Measurements from ENCODE around the gene GOLGA6L6.
"Not testable (repeated sequence)": the region's sequence is repeated elsewhere in the genome, so short reads cannot be mapped to it uniquely, and the experiment has no call there.

GOLGA6L6 gene

GRCh38 chr15:20541700-20542099 lies at the start of gene GOLGA6L6:
TSS of gene GOLGA6L6 (minus strand) at chr15:20541800. CDS start at chr15:20541709, 91 bp downstream.
- DNase-seq (ENCODE audit: low read depth): not testable (repeated sequence)

- not testable (repeated sequence) for DNase-seq (ENCODE audit: low read depth)
These were observed 48.5 kb upstream of the GOLGA6L6 start for GRCh38 chr15:20590069-20590468.

DNA sequence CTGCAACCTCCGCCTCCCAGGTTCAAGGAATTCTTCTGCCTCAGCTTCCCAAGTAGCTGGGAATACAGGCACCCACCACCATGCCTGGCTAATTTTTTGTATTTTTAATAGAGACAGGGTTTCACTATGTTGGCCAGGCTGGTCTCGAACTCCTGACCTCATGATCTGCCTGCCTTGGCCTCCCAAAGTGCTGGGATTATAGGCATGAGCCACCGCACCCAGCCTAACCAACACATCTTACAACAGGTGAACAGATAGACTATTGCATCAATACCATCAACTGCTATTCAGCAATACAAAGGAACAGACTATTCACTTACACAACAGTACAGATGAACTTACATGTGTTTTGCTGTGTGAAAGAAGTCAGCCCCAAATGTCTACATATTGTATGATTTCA lies 45.2 kb upstream of the GOLGA6L6 start:
- DNase-seq (ENCODE audit: low read depth): not testable (repeated sequence)

DNA sequence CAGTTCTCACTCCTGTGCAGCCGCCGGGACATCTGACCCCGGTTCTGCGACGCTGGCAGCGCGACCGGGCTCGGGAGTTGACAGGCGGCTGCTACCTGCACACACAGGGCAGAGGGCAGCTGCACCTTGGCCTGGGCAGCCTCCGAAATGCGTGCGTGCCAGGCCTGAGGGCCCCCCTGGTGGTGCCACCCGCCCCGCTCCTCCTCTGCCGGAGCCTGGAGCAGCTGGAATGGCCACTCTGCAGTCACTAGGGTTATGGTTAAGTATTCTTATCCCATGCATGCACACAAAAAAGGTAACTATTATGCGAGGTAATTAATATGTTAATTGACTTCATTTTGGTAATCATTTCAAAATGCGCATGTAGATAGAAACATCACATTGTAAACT lies 41.1 kb upstream of the GOLGA6L6 start:
- DNase-seq (ENCODE audit: low read depth): not testable (repeated sequence)

GRCh38 chr15:20582109-20582725 lies 40.6 kb upstream of the GOLGA6L6 start:
- DNase-seq (ENCODE audit: low read depth): not testable (repeated sequence)

GRCh38 chr15:20581261-20582108 lies 39.9 kb upstream of the GOLGA6L6 start:
- not testable (repeated sequence) for DNase-seq (ENCODE audit: low read depth)

DNA sequence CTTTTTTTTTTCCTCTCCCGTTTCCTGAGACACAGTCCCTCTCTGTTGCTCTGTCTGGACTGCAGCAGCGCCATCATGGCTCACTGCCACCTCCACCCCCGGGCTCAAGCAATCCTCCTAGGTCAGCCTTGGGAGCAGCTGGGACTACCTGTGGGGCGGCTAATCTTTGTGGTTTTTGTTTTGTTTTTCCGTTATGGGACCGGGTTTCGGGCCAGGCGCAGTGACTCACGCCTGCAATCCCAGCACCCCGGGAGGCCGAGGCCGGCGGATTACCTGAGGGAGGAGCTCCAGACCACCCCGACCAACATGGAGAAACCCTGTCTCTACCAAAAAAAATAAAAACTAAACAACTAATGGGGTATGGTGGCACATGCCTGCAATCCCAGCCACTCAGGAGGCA lies 38.1 kb upstream of the GOLGA6L6 start:
- not testable (repeated sequence) for DNase-seq (ENCODE audit: low read depth)

- not testable (repeated sequence) for DNase-seq (ENCODE audit: low read depth)
These were observed 9.7 kb upstream of the GOLGA6L6 start for GRCh38 chr15:20551289-20551688.

DNA sequence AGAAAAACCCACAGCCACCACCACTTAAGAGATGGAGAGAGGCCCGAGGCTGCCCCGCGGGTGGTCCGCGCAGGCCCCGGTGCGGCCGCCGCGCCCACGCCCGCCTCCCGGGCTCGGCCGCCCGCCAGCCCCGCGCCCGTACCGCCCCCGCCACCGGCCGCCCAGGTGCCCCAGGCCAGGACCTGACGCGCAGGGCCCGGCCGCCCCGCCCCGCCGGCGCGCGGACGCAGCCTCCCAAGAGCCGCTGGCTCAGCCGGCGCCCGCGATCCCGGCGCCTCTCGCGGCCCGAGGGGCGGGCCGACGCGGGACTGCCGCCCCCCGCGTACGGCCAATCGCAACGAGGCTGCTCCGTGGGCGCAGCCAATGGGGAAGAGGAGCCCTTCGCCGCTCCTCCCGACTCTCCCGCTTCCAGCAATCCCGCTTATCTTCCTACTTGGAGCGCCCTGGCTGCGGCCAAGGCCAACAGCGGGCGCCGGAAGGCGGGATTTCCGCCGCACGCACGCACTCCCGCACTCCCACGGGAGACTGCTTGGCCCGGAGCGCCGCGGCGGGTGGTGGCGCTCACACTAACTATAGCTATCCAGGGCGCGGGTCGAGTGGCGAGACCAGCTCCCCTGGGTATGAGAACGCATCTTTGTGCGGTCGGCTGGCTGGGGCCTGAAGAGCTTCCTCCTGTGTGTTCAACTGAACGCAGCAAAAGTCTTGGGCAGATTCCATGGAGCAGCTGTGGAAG lies 35.5 kb downstream of the GOLGA6L6 start:
- not testable (repeated sequence) for DNase-seq (ENCODE audit: low read depth)

DNA sequence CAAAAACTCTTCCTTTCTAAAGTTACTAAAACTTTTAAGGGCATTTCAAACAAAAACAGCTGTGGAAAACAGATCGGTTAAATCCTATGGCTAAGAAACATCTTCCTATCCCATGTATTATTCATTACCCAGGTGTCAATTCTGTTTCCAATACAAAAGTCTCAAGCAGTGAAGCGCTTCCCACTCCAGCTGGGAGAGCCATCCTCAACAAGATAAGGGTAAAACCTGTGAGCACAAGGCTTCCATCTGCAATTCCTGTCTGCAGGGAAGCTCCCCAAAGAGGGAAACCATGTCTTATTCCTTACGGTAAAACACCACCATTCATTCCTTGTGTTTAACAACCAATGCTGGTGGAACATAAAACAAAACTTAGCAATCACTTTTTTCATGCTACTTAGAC lies 38.8 kb downstream of the GOLGA6L6 start:
- DNase-seq (ENCODE audit: low read depth): not testable (repeated sequence)

DNA sequence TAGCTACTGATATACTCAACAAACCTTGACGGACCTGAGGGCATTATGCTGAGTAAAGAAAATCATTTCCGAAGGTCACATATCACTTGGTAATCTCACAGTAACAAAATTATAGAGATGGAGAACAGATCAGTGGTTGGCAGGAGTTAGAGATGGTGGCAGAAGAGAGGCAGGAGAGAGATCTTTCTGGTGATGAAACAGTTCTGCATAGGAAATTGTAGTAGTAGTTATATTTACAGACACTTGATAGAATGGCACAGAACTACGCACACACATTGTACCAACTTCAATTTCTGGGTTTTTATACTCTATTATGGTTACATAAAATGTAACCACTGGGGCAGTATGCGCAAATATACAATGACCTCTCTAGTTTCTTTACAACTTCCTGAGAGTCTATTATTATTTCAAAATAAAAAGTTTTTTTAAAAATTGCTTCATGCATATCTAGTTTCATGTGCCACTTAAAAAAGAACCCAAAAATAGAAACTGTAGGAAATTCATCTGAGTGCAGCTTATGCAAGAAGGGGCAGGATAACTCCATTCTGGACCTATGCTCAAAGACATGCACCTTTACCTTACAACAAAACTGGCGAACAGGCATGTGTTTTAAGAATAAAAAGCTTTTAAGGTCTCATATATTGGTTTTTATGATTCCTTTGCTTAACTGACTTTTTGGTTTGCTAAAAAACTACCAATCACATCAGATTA lies 39.9 kb downstream of the GOLGA6L6 start:
- not testable (repeated sequence) for DNase-seq (ENCODE audit: low read depth)

DNA sequence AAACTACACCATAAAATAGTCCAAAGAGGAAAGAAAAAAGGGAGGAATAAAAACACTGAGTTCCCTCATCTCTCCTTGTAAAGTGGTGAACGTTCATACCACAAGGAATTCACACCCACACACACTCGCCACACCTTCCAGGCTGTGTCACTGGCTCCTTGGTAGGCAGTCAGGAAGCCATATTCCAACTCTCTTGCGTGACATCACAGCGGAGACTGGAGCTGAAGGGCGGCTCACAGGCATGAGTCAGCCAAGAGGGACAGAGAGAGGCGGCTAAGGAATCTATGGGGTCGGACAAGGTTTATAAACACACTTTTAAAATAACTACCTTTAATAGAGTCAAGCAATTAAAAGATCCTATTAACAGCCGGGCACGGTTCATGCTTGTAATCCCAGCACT lies 43.8 kb downstream of the GOLGA6L6 start:
- DNase-seq (ENCODE audit: low read depth): not testable (repeated sequence)

- DNase-seq (ENCODE audit: low read depth): not testable (repeated sequence)
These were observed 48.6 kb downstream of the GOLGA6L6 start for GRCh38 chr15:20493035-20493434.

DNA sequence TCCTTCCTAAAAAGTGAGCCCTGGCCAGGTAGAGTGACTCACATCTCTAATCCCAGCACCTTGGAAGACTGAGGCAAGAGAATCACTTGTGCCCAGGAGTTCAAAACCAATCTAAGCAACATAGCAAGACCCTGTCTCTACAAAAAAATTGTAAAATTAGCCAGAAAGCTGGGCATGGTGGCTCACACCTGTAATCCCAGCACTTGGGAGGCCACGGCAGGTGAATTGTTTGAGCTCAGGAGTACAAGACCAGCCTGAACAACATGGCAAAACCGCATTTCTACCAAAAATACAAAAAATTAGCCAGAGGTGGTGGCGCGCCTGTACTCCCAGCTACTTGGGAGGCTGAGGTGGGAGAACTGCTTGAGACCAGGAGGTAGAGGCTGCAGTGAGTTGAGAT lies 49.0 kb downstream of the GOLGA6L6 start:
- not testable (repeated sequence) for DNase-seq (ENCODE audit: low read depth)

- DNase-seq (ENCODE audit: low read depth): not testable (repeated sequence)
These were observed 52.3 kb downstream of the GOLGA6L6 start for GRCh38 chr15:20489320-20489719.

All from stimulated activated CD8-positive, alpha-beta memory T cell treated with anti-CD3 and anti-CD28 coated beads, Interleukin-15, amount 100 ng/mL, for 24 hours (primary cell).